EL (cell line): ENCODE data around the gene CLRN2.
"Not testable (repeated sequence)": the region's sequence is repeated elsewhere in the genome, so short reads cannot be mapped to it uniquely, and the experiment has no call there.

ENCODE experiments used
- DNase-seq: peaks from one replicate; pipeline ENCODE4 v3.0.0-alpha.2; 2016

Gene CLRN2

DNA sequence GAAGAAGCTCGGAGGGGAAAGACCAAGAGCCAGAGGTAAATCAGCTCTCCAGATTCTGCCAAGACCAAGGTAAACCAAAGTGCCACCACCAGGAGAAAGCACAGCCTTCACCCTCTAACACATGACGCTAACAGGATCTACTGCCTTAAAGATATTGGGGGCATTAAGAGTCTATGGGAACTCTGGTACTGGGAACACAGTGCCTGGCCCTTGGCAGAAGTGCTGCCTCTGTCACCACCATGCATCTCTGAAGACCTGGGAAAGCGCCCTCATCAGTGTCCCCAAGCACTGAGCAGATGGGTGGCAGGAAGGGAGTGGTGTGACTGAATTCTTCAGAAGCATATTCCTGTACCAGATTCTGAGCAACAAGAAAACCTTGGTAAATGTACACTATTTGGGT, 4.4 kb upstream of the CLRN2 start:
- no peak for DNase-seq

DNA sequence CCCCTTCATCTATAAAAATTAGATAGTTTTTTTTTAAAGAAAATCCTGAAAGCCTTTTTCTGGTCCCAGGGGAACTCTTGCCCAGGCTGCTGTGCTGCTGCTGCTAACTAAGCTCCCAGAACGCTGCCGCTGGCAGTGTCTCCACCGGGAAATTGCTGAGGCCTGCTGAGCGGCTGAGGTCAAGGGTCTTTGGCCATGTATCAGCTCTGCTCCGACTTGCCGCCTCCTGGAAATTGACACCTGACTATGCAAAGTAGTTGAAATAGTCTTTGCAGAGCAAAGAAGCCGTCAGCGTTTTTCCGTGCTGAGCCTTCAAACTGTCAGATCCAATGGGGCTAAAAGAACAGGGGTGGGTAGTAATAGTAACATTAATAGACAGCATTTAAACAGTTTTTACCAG, 3.9 kb upstream of the CLRN2 start:
- DNase-seq, result peak; percentile 26

DNA sequence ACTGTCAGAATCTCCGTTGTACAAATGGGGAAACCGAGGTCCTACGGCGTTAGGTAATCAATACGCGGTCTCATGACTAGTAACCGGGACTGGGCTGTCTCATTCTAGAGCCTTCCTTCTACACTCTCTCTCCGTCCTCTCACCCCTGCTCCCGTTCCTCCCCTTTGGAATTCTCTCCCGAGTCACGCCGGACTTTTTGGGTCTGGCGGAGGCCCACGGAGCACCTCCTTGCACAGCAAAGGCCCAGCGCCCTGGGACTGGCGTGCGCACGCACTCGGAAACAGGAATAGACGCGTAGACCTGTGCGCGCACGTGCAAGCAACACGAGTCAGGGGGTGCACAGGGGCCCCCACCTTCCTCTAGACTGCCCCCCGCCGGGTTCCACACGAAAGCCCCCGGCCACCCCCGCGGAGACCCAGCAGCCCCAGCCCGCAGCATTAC, 3.4 kb upstream of the CLRN2 start:
- peak; percentile 62 for DNase-seq

DNA sequence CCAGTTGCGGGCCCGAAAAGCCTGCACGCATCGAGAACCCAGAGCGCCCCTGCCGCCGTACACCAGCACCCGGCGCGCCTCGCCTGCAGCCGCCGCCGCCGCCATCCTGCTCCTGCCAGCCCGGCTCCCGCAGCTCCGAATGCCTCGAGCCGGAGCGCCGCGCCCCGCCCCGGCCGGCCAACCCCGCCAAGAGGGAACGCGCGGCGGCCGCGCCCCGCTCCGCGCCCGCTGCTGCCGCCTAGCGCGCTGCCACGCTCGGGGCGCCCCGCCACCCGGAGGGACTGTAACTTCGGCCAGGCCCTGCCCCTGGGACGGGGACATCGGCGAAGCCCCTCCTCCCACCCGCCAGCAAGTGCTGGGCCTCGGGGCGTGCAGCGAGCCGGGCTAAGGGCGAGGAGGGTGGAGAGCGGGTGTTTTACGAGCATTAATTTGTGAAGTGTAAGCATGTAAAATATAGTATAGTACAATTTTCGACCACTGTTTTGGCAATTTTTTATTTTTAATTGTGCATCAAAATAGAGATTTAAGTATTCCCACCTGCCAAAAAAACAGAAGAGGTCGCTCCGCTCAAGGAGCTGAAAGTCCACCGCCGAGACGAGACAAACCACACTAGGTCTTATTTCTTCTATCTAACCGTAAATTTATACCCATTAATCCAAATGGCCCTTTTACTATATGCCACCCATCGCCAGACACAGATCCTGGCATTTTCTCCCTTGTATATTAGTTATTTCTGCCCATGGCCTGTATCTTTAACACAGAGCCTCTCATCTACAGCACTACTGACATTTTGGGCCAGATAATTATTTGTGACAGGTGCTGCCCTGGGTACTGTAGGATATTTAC, 2.8 kb upstream of the CLRN2 start, which contains the start of gene QDPR:
TSS of gene QDPR (minus strand) at position 141 of the 846 bp plus-strand sequence. CDS start at position 105, 36 bp downstream.
- DNase-seq, result peak; percentile 84

DNA sequence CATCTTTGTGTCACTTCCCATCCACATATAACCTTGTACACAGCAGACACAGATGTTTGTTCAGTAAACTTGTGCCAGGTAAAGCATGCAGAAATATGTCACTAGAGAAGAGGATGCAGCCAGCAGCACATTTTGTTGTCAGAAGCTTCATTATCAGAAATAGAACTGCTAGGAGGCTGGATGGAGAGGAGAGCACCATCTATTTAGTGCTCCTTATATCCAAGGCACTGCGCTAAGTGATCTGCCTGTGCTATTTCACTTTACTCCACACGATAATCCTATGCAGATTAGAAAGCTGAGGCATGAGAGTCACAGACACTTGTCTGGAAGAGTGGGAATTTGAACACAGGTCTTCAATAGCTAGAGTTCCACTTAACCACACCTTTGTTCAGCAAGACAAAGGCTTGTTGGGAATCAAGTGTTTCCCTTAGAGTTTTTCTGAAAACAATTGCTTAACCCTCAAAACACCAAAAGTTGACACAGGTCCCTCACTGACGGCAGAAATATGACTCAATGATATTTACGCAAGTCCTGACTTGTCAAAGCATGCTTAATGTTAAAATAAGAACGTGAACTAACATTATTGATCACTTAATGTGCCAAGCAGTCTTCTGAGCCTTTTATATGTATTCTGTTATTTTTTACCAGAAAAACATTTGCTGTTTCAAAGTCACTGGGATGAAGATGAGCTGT, 1.8 kb upstream of the CLRN2 start:
- DNase-seq, result no peak

DNA sequence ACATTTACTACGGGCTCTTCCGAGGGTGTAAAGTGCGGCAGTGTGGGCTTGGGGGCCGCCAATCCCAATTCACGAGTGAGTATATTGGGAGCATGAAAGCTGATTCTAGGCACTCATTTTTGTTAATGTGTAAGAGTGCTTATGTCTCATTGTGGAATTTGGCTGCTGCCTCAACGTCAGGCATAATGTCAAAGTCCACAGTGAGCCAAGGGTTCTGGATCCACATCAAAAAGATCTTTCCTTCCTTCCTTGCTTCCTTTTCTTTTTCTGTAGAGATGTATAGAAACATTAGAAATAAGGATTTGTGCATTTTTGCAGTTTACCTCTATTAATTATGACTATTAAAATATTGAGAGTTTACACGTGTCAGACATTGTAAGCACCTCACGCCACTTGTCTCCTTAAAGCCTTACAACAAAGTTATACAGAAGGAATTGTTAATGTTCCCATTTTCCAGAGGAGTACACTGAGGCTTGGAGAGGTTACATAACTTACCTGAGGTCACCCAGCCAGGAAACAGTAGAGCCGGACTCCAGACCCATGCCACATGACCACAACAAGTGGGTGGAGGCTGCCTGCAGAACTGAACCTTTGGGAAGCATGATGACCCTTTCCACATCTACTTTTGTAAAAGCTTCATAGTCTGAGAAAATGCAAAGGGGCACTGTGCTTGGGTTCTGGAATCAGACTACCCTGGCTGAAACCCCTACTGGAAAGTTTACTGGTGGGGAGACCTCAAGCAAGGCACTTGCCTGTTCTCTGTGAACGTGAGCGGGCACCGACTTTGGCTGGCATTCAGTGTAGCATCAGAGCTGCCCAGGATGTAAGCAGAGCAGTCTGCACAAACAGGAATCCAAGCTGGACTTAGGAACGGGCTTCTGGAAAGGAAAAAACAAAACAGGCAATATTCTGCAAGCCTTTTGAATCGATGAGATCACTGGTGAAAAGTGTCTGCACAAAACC, 761 bp downstream of the CLRN2 start:
- no peak for DNase-seq

DNA sequence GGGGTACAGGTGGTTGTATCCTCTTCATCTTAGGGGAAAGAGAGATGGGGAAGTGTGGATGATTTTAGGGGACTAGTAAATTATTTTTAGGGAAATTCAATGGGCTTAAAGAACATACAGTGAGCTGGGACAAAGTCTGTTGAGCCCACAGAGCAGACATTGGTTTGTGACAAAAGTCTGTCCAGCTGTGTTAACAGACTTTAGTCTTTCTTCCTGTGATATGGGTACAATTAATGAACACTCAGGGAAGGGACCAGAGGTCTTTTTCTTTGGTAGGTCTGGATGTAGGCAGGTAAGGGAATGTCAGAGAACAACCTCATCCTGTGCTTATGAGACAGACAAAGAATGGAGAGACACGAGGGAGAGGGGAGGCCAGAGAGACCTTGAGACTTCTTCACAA, 2.0 kb downstream of the CLRN2 start:
- DNase-seq, result no peak

DNA sequence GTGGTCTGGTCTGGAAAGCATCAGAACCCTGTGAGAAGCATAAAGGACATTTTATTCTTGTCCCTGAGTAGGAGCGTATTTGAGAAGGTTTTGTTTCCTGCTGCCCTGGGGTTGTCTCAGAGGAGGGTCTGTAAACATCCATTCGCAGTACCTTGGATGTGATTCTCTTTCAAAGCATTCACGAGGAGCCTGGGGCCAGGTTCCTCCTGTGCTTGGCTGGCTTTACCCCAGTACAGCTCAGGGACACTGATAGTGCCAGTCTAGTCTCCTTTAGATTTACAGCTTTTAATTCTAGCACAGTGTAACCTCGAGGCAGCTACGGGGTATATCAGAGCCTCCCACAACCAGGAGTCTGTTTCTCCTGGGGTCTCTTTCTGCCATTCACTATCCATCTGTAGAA, 2.7 kb downstream of the CLRN2 start:
- DNase-seq, result no peak

DNA sequence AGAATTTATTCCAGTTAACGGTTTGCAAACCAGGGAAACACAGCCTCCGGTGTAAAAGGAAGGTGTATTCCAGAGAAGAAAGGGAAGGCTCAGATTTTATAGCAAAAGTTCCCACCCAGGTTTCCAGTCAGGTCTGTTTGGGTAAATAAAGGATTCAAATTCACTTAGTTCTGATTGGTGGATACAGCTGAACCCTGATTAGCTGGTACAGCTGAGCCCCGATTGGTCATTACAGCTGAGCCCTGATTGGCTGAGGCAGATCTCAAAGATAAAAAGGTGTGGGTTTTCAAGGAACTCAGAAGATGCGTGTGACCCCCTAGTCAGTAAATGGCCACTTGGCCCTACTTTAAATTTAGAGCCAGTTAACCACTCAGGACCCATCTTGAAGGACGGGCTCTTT, 6.6 kb downstream of the CLRN2 start:
- no peak for DNase-seq

DNA sequence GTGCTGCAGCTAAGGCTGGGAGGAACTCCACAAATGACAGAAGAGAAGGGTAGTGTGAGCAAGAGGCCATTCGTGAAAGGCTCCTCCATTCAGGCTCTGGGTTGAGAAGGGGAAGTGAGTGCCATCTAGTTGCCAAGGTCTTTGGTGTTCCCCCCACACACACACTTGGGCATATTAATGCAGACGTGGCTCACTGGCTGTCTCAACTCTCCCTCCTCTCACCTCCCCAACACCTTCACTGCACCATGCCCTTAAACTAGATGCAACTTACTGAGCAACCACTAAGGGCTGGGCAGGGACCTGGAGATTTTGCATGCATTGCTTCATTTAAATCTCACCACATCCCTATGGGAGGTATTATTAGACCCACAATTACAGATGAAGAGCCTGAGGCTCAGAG, 8.7 kb downstream of the CLRN2 start:
- no peak for DNase-seq

DNA sequence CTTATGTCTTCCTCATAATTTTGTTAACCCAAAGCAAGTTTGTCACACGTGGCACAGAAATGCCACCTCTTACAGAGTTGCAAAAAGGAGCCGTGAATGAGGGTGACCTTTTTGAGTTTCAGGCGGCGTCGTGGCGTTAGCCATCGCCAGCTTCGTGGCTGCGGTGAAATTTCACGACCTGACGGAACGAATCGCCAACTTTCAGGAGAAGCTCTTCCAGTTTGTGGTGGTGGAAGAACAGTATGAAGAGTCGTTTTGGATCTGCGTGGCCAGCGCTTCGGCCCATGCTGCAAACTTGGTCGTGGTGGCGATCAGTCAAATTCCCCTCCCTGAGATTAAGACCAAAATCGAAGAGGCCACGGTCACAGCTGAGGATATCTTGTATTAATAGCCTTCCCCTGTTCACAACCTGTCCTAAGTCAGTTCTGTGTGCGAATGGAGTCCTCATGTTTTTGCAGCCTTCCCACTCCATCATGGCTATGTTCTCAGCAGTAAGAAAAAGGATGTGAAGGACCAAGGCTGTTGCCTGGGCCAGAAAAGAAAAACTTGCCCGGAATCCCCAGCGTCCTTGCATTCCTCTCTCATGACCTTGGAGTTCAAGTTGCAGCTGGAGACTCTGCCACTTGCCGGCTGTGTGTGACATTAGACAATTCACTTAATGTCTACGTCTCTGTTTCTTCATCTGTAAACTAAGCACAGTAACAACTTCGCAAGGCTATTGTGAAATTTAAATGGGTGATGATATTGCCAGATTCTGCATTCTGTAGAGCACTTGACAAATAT, 11.9 kb downstream of the CLRN2 start:
- DNase-seq, result no peak

DNA sequence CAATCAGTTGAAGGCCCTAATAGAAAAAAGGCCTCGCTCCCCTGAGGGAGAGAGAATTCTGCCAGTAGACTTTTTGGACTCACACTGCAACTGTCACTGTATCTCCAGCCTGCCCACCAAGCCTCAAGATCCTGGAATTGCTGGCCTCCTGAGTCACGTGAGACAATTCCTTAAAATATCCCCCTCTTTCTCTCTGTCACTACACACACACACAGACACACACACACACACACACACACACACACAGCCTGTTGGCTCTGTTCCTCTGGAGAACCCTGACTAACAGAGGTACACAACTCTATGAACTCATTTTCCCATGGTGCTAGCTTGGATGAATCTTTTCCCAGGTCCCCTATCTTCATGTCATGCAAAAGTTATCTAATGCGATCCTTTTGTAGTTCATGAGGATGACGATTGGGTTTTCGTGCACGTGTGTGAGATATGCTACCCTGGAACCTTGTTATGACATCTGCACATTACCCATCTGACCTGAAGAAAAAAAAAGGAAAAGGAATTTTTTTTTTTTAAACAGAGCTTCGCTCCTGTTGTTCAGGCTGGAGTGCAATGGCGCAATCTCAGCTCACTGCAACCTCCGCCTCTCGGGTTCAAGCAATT, 13.7 kb downstream of the CLRN2 start:
- no peak for DNase-seq

DNA sequence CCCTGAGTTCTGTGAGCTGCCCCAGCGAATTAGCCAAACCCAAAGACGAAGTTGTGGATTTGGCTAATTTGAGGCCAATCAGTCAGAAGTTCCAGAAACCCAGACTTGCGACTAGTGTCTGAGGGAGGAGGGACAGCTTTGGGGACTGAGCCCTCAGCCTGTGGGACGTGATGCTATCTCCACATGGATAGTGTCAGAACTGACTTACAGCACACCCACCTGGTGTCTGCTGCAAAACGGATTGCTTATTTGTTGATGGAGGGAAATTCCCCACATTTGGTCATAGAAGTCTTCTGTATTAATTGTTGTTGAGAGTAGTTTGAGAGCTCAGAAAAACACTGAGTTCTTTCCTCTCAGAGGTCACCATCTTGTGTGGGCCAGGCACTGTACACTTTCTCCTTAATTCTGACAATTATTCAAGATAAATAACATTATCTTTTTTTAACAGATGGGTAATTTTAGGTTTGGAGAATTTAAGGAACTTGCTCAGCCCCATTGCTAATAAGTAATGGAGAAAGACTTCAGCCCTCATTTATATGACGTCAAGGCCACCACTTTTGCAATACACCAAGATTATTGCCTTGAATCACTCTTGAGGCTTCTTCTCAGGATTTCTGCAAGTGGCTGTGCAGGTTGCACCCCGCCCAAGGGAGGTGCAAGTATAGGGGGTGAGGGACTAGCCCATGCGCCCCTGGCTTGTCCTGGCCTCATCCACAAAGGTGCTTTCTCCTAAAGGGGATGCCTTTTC, 16.7 kb downstream of the CLRN2 start:
- DNase-seq, result no peak

DNA sequence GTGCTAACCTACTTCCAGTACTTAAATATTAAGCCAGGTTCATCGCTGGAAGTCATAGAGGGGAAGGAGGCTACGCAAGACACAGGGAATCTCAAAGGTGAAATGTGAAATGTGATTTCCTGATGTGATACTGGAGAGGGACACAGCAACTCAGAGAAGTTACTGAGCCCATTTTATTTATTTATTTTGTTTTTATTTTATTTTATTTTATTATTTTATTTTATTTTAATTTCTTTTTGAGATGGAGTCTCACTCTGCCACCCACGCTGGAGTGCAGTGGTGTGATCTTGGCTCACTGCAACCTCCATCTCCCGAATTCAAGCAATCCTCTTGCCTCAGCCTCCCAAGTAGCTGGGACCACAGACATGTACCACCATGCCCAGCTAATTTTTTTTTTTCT, 19.7 kb downstream of the CLRN2 start:
- no peak for DNase-seq

DNA sequence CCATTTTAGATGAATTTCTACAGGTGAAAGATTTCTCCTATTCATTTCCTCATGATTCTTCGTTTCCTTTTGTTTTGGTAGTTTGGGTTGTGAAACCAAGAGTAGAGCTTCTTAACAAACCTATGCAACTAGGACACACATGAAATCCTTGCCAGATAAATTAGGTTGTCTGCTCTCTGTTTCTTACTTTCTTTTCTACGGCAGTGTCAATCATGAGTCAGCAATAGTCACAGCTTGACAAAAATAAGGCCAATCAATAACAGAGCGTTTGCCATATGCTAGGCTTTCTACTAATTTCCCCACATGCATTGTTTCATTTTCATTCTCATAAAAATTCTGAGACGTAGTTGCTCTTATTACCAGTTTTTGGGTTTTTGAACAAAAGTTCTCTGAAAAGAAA, 20.3 kb downstream of the CLRN2 start:
- no peak for DNase-seq

DNA sequence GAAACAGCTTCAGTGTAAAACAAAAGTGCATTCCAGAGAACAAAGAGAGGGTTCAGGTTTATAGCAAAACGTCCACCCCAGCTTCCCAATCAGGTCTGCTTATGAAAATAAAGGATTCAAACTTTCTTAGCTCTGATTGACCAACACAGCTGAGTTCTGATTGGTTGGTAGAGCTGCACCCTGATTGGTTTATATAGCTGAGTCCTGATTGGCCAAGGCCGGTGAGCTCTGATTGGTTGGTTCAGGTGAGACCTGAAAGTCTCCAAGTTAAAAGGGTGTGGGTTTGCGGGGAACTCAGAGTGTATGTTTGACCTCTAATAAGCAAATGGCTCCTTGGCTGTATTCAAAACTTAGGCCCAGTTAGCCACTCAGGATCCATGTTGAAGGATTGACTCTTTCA, 20.9 kb downstream of the CLRN2 start:
- no peak for DNase-seq

DNA sequence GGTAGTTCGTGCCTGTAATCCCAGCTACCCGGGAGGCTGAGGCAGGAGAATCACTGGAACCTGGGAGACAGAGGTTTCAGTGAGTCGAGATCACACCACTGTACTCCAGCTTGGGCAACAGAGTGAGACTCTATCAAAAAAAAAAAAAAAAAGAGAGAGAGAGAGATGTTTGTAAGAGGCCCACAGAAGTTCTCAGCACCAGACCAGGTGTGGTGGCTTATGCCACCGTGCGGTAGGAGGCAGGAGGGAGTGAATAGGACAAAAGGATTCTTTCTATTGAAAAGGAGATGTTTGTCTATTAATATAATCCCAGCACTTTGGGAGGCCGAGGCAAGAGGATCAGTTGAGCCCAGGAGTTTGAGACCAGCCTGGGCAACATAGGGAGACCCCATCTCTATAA, 22.1 kb downstream of the CLRN2 start:
- not testable (repeated sequence) for DNase-seq

DNA sequence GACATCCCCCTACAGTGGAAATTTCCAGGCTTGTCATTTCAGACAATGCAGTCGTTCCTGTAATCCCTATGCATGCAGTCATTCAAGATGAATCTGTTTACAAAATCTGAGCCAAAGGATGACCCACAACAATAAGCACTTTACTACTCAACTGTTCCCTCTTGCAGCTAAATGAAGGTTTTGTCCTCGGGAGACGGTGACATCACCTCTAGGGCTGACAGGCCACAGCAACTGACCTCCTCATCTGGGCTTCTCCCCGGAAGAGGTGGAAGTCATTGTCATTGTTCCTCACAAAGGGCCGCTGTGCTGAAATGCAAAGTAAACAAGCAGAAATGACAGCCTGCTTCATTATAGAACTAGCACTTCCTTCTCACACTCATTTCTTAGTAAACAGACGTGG, 29.2 kb downstream of the CLRN2 start:
- DNase-seq, result no peak

DNA sequence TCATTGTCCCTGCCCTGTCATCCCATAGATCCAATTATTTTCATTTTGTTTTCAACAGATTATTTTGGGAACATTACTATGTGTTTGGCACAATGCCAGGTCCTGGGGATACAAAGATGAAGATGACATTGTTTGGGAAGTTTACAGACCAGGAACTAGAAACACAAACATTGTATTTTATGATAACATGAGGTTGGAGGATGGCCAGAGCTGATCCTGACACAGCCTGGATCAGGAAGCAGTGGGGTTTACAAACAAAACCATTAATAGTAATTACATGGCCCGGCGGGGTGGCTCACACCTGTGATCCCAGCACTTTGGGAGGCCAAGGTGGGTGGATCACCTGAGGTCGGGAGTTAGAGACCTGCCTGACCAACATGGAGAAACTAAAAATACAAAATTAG, 29.9 kb downstream of the CLRN2 start:
- no peak for DNase-seq

DNA sequence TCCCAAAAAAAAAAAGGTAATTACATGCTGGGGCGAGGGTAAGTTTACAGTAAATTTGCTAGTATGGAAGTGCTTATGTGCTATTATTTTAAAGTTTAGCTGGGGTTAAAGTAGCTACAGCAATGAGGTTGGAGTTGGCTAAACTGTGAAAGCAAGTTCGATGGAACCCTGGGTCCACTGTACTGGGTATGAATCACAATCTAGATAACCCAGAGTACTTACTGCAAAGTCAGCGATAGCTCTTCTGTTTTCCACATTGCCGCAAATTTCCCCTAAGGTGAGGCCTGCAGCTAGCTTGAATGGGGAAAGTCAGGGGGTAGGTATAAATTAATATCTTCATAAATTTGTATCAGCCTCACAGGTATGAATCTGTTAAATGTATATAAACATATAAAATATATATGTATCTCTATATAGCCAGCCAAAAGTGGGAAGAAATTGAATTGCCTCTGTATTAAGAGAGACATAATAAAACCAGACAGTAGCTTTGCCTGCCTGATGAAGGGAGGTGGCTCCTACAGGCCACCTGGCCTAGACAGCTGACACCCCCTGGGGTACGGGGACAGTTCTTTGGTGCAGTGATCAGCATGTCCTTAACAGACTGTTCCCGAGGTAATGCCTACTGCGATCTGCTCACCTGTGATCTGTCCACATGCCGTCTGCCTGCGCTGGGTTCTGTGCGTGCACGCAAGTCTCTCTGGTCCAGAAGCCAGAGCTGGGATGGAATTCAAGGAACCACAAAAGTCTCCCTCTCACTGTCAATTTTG, 30.6 kb downstream of the CLRN2 start:
- no peak for DNase-seq
